HL-60/S4 (cell line): ENCODE results near the gene SPDYE16.
"Not testable (repeated sequence)": the region's sequence is repeated elsewhere in the genome, so short reads cannot be mapped to it uniquely, and the experiment has no call there.

Experiments
- in situ Hi-C: fragments of 300-500 bp; cut with MboI; formaldehyde crosslinking; loops from 2 replicates; pipeline ENCODE4 v1.14.3; 2022; ENCODE audit warnings: low sequenced_read_pairs

Gene SPDYE16, protein sequence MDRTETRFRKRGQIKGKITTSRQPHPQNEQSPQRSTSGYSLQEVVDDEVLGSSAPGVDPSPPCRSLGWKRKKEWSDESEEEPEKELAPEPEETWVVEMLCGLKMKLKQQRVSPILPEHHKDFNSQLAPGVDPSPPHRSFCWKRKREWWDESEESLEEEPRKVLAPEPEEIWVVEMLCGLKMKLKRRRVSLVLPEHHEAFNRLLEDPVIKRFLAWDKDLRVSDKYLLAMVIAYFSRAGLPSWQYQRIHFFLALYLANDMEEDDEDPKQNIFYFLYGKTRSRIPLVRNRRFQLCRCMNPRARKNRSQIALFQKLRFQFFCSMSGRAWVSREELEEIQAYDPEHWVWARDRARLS

DNA sequence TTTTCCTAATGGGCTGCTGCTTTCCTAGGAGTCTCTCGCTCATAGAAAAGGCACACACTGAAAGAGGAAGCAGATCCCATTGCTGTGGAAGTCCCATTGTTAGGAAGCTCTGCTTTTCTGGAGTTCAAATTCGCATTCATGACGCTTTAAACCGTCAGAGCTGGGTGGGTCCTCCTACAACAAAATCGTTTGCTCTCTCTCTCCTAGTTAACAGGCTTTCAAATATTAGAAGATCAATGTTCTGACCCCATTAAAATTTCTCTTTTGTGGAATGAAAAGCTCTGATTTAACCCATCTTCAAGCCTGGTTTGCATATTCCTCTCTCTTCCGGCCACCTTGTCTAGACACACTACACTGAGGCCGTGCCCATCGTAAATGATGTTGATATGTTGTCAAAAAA, at the start of gene SPDYE16:
Gene SPDYE16 (minus strand): TSS at position 101 of the 400 bp plus-strand sequence. CDS start 1,838 bp downstream, outside the sequence.
- in situ Hi-C loops = not testable (repeated sequence)

DNA sequence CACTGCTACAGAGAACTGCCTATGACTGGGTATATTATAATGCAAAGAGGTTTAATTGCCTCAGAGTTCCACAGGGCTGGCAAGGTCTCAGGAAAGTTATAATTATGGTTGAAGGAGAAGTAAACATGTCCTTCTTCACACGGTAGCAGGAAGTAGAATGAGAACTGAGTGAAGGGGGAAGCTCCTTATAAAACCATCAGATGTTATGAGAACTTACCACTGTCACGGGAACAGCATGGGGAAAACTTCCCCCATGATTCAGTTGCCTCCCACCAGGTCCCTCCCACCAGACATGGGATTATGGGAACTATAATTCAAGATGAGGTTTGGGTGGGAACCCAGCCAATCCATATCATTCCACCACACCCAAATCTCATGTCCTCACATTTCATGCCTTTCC, 49.6 kb upstream of the SPDYE16 start:
- in situ Hi-C loops = not testable (repeated sequence)

DNA sequence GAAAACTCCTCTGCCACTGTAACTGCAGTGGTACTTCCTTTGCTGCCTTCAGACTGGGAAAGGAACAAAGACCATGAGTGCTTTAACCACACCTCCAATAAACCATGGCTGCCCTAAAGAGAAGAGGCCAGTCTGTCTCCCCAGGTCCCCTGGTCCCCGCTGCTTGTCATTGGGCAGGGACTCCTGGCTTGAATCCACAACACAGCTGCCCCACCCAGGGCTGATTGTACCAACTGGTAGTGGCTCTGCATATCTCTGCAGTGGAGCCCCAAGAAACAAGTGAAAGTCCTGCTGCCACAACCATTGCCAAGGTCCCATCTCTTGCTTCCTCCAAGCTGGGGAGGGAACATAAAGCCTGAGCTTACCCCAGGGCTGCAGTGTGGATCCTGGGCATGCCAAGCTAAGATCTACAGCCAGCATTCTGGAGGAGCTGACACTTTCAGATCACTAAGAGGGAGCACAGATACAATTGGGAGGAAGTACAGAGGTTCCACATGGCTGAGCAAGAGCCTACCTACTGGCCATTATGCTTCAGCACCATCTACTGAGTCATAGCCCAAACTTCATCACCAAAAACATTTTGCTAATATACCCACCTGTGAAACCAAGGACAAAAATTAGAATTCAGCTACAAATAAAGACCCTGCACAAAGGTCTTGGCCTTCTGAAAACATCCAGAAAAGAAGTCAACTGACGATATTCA, 48.7 kb upstream of the SPDYE16 start:
- in situ Hi-C loops = not testable (repeated sequence)

DNA sequence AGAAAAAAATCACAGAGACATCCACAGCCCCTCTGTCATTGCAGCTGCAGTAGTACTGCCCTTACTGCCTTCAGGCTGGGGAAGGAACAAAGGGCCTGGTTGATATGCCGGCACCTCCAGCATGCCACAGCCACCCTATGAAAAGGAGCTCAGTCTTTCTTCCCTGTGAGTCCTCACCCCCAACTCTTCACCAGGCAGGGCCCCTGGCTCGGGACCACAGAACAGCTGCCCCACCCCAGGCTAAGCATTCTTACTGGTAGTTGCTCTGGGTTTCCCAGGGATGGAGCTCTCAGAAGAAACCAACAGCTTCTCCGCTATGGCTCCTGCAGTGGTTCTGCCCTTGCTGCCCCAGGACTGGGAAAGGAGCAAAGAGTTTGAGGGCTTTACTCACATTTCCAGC, 47.9 kb upstream of the SPDYE16 start:
- in situ Hi-C loops = not testable (repeated sequence)

DNA sequence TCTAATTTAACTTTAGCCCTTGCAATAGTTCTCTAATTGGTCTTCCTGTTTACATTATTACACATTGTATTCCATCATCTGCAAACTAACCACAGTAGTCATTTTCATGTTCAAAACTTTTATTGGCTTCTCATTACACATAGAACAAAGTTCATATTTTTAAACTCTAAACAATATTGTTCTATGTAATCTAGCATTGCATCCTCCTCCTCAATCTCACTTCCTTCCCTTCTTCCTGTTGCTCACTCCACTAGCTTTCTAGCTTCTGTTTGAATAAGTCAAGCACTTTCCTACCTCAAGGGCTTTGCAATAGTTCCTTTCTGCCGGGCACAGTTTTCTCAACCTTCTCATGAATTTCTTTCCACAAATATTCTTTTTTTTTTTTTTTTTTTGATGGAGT, 45.5 kb upstream of the SPDYE16 start:
- in situ Hi-C loops = not testable (repeated sequence)

DNA sequence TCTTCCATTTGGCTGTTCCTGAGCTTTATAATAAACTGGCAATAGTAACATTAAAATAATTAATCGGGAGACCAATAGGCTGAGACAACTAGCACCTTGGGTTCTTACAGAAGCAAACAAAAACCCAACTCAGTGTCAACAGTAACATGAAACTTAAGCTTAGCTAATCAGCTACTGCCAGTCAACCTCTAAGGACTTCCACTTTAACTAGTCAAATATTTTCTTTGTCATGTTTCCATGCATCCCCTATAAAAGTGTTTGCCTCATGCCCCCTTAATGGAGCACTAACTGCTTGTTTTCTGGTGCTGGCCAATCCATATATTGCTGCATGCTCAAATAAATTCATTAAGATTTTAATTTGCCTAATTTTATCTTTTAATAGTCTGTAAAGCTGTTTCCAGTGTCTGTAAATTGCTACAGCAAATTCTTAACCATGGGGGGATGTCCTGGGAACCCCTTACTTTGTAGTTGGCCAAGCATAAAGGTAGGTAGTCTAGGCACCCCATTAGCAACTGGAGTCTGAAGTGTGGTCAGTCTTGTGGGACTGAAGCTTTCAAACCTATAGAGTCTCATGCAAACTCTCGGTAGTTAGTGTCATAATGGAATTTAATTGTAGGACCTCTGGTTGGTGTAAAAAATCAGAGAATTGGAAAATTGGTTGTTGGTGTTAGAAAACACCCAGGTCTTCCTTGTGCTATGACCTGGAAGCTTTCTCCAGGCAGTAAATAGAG, 43.7 kb upstream of the SPDYE16 start:
- in situ Hi-C loops = not testable (repeated sequence)

DNA sequence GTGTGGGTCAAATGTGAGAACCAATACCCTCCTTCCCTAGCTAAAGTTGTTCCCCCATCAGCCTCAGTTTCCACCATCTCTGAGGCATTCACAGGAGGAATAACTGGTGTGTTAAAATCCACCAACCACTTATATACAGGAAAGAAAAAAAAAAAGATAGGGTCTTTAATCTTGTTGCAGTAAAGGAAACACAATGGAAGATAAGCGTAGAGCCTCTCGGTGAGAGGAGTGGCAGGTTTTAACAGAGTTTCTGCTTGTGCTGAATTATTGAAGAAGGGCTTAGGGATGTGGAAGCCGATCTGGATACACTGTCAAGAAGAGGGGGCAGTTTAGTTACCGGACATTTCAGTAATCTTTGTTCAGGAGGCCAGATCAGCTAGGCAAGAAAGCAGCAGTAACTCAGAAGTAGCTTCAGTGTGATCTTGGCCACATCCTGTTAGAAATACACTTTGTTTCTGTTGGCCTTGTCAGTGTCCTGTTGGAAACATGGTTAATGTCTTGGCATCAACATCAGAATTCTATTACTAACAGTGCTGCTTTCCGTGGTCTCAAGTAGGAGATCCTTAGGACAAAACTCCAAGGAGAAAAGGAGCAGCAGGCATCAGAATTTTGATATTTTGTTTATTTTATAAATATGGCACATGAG, 40.7 kb upstream of the SPDYE16 start:
- in situ Hi-C loops = not testable (repeated sequence)

DNA sequence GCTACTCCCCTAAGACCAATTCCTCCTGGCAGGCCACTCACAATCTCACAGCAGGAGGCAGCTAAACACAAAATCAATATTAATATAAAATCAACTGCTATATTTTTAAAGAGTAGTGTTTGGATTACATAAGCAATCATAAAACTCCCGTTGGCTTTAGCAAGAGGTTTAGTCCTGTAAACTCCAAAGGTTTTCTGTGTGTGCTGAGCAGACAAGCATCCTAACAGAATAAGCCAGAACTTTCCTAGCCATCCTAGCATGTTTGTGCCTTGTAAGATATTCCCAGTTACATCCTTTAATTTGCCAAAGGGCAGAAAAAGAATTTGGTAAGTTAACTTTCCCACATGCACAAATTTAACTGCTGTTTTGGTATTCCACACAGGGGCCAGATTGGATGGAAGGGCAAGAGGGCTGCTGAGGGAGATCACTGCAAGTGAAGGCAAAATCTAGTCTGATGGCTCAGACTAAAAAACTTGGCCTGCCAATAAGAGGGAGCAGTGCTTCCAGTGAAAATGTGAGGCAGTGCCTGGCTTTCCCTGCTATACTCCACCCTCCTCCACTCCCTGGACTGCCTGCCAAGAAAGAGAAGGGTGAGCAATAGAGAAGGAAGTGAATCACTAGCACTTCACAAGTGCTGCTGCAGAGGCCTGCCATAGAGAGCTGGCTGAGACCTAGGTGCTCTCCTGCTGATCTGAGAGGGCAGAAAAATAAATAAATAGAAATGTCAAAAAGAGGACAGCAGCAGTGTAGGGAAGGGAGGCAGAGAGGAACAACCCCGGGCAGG, 39.9 kb upstream of the SPDYE16 start:
- in situ Hi-C loops = not testable (repeated sequence)

DNA sequence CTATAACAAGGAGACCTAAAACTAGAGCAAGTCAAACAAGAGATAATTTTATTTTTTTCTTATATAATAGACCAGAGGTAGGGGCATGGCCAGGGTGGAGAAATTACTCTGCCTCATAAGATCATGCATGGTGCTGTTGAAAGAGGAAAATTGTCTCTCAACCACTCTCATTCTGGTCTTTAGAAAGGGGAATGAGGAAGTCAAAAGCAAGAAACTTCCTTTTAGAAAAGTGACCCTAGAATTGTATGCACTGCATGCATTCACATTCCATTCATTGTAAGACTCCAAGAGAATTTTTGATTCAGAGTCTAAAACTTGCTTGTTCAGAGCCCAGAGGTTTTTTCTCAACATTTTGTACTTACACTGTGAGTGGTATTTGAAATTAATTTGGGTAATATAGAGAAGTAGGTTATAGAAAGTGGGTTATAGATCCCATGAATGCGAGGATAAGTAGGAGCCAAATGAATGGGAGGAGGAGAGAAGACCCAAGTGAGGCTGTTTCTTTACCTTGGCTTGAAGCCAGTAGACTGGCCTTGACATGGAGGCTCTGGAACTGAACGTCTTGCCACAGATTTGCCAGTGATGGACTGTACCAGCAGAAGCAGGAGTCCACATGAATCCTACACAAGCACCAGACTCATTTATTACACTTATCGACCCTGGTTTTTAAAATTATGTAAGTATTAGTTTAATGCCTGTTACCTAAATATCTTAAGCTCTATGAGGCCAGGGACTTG, 33.0 kb upstream of the SPDYE16 start:
- in situ Hi-C loops = not testable (repeated sequence)

DNA sequence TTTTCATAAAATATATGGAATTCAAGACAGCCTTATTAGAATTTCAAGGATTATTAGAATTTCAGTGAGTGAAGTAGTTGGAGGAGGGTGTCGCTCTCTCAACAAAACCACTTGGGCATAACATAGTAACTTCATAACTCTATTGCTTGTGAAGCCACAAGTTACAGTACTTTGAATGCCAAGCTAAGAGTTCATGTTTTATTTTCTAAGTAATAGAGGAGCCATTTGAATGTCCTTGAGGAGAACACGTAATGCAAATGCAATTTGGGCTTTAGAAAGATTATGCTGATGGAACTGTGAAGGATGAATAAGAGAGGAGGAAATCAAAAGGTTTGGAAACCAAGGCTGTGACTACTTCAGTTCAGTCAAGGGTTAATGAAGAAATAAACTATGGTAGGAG, 32.3 kb upstream of the SPDYE16 start:
- in situ Hi-C loops = not testable (repeated sequence)

DNA sequence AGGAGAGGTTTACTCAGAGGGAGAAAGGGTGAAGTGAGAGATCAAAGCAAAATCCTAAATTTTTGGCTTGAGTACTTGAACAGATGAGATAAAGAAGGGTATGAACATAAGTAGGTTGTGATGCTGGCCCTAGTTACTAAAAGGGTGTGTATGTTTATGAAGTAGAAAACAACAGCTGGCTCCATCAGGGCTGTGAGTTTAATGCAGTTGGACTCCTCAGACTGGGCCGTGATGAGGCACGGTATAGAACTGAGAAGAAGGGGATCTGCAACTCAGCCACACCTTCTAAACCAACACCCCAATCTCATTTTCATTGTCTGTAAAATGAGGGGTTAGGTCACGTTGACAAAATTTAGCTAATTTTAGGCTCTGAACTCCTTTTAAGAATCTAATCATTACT, 29.2 kb upstream of the SPDYE16 start:
- in situ Hi-C loops = not testable (repeated sequence)

DNA sequence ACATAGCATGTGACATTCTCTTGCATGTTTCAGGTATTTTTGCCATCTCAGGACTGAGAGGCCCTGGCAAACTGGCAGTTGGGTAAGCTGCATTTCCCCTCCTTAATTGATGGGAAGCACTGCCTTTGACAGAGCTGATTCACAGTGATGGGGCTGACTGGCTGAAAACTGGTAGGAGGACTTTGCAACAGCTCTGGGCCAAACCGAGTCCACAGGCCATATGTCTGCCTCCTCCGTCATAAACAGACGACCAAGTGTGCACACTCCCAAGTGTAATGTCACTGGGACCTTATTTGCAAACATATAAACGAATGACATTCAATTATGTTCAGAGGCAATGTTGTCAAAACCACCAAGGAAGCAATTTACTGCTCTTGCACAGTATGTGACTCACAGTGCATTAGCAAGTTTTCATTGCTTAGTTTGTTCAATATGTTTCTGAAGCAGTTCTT, 27.3 kb upstream of the SPDYE16 start:
- in situ Hi-C loops = not testable (repeated sequence)

DNA sequence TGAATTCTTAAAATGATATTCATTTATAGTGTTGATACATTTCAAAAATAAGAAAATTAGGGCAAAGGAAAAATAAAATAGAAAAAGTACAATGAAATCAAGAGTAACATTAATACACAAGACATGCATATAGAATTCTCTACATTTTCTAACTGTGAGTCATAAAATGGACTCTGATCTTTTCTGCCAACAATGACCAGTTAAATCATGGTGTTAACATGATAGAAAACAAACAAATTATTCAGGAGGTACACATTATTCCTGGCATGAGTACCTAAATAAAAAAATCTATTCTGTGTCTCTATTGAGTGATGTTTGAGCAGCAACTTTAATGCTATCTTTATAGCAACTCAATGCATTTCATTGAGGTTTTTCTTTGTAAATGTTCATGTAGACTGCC, 25.6 kb upstream of the SPDYE16 start:
- in situ Hi-C loops = not testable (repeated sequence)

DNA sequence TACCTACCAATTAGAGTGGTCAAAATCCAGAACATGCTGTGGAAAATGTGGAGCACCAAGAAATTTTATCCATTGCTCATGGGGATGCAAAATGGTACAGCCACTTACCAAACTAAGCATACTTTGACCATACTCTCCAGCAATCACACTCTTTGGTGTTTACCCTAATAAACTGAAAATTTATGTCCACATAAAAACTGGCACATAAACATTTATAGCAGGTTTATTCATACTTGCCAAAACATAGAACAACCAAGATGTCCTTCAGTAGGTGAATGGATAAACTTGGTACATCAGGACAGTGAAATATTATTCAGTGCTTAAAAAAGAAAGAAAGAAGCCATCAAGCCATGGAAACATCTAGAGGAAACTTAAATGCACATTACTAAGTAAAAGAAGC, 24.7 kb upstream of the SPDYE16 start:
- in situ Hi-C loops = not testable (repeated sequence)

DNA sequence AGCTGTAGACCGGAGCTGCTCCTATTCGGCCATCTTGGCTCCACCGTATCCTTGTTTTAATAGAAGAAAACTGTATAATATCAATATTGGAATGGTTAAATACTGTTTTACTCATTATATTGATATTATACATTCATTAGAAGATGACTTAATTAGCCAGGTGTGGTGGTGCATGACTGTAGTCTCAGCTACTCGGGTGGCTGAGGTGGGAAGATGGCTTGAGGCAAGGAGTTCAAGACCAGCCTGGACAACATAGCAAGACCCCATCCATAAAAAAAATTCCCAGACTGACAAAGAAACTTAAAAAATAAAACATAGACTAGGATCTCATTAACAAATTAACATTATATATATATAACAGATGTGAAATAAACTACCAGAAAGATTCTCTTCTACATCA, 24.2 kb upstream of the SPDYE16 start:
- in situ Hi-C loops = not testable (repeated sequence)

DNA sequence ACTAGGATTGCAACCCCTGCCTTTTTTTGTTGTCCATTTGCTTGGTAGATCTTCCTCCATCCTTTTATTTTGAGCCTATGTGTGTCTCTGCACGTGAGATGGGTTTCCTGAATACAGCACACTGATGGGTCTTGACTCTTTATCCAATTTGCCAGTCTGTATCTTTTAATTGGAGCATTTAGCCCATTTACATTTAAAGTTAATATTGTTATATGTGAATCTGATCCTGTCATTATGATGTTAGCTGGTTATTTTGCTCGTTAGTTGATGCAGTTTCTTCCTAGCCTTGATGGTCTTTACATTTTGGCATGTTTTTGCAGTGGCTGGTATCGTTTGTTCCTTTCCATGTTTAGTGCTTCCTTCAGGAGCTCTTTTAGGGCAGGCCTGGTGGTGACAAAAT, 21.9 kb upstream of the SPDYE16 start:
- in situ Hi-C loops = not testable (repeated sequence)

DNA sequence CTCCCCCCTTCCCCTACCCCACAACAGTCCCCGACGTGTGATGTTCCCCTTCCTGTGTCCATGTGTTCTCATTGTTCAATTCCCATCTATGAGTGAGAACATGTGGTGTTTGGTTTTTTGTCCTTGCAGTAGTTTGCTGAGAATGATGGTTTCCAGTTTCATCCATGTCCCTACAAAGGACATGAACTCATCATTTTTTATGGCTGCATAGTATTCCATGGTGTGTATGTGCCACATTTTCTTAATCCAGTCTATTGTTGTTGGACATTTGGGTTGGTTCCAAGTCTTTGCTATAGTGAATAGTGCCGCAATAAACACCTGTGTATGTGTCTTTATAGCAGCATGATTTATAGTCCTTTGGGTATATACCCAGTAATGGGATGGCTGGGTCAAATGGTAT, 18.2 kb upstream of the SPDYE16 start:
- in situ Hi-C loops = not testable (repeated sequence)

DNA sequence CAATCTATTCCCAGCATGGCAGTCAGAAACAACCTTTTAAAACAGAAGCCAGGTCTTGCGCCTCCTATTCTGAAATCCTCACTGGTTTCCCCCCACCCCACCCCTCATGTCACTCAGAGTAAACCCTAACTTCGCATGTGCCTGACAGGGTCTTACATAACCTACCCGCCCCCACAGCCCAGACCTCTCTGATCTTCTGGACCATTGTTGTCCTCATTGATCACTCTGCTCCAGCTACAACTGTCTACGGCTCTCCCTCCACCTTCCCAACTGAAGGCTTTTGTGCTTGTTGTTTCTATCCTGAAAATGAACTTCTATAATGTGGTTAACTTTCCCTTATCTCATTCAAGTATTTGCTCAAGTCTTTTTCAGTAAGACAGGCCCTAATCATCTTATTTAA, 17.1 kb upstream of the SPDYE16 start:
- in situ Hi-C loops = not testable (repeated sequence)

DNA sequence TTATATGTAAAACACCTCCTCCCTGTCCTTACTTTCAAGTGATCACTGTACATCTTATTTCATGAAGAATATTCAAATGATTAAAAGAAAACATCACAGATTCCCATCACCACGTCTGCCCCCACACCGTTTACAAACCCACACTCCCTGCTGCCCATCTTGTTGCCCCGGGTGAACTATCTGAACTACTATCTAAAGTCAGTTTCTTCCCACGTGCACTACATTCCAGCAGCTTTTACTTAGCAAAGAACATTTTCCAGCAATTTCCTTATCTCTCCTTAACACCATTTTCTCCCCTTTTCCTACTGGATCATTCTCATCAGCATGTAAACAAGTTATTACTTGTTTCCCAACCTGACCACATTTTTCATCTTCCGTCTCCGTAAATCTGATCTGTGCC, 16.6 kb upstream of the SPDYE16 start:
- in situ Hi-C loops = not testable (repeated sequence)

DNA sequence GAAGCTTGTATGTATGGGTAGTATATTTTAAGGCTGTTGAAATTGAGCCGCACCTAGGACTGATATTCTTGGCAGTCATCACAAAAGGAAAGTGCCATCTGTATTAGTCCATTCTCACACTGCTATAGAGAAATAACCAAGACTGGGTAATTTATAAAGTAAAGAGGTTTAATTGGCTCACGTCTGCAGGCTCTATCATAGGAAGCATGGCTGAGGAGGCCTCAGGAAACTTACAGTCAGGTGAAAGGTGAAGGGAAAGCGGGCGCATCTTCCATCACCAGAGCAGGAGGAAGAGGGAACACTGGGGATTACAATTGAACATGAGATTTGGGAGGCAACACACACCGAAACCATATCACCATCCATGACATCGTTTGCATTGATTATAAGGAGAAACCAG, 8.9 kb upstream of the SPDYE16 start:
- in situ Hi-C loops = not testable (repeated sequence)
